MG63 (cell line): ENCODE results near the gene RASSF7. TPM values are rescaled to one million over a fixed set of nuclear protein-coding genes. Genes with fewer than 3 reads are reported as not detected.
A peak's percentile ranks its signal among the peaks of the same experiment; 100 is the strongest.
"Not testable (repeated sequence)": the region's sequence is repeated elsewhere in the genome, so short reads cannot be mapped to it uniquely, and the experiment has no call there.

Source experiments
- DNase-seq: peaks from one replicate; pipeline ENCODE4 v3.0.0-alpha.2; 2020
- H3K27me3 ChIP-seq: fragments of 250-450 bp; sonication (Bioruptor Pico); 2 replicates; pipeline ENCODE4 v1.5.1; 2020; ENCODE audit warnings: mild to moderate bottlenecking, moderate library complexity
- H3K36me3 ChIP-seq: fragments of 250-450 bp; sonication (Bioruptor Pico); 2 replicates; pipeline ENCODE4 v1.5.1; 2020; ENCODE audit warnings: mild to moderate bottlenecking, moderate library complexity
- H3K4me3 ChIP-seq: fragments of 250-450 bp; sonication (Bioruptor Pico); 2 replicates; pipeline ENCODE4 v1.5.1; 2020; ENCODE audit warnings: mild to moderate bottlenecking, moderate library complexity
- H3K9me3 ChIP-seq: fragments of 250-450 bp; sonication (Bioruptor Pico); 2 replicates; pipeline ENCODE4 v1.5.1; 2020; ENCODE audit warnings: mild to moderate bottlenecking, moderate library complexity
- total RNA-seq: library from RNA; depleted of rRNA; stranded (reverse); fragments of >200 nt; shearing (Covaris generic); gene quantifications from 2 replicates; pipeline ENCODE4 v1.2.3, GENCODE V29; 2014; ENCODE audit warnings: low replicate concordance; rRNA removed

Gene RASSF7, protein sequence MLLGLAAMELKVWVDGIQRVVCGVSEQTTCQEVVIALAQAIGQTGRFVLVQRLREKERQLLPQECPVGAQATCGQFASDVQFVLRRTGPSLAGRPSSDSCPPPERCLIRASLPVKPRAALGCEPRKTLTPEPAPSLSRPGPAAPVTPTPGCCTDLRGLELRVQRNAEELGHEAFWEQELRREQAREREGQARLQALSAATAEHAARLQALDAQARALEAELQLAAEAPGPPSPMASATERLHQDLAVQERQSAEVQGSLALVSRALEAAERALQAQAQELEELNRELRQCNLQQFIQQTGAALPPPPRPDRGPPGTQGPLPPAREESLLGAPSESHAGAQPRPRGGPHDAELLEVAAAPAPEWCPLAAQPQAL
- 3.0 and 25.8 TPM in 2 replicates for total RNA-seq

DNA sequence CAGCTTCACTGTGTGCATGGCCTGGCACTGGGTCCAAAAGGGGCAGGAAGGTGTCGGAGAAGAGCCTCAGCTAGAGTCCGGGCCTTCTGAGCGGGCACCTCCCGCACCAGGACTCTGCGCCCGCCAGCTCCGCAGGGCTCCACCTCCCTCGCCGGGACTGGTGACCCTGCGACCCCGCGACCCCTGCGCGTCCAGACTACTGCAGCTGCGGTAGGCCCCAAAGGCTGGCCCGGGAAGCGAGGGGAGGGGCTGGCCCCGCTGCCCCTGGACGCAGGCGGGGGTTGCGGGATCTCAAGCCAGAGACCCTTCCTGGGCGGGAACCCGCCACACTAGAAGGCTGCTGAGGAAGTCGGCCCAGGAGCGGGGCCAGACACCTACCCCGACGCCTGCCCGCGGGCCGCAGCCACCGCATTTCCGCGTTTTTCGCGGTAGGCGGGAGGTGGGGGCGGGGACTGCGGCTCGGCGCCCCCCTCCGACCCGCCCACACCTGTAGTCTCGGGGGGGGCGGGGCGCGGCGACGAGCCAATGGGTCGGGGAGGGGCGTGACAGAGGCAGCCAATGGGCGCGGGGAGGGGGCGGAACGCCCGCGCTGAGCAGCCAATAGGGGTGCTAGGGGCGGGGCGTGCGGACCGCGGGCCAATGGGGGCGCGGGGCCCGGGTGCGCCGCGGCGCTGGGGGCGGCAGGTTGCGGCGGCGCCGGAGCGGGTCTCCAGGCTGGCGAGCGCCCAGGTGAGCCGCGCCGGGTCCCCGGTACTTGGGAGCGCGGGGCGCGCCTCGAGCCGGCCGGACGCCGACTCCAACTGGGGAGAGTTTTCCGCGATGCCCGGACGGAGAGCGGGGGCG lies at the start of gene RASSF7, which contains the start of gene LMNTD2:
TSS of gene RASSF7 (plus strand) at position 666 of the 843 bp plus-strand sequence. CDS start 799 bp downstream, outside the sequence.
TSS of gene LMNTD2 (minus strand) at position 434 of the 843 bp plus-strand sequence. CDS start at position 412, 22 bp downstream.
- Histone ChIP-seq H3K4me3 (peak within 1 kb of the TSS; percentile 50), H3K9me3 (no peaks in the 10 kb centered on the region), H3K36me3 (no peaks in the 10 kb centered on the region), H3K27me3 (peaks cover 7% of the 10 kb centered on the region)
- peak; percentile 84 for DNase-seq

DNA sequence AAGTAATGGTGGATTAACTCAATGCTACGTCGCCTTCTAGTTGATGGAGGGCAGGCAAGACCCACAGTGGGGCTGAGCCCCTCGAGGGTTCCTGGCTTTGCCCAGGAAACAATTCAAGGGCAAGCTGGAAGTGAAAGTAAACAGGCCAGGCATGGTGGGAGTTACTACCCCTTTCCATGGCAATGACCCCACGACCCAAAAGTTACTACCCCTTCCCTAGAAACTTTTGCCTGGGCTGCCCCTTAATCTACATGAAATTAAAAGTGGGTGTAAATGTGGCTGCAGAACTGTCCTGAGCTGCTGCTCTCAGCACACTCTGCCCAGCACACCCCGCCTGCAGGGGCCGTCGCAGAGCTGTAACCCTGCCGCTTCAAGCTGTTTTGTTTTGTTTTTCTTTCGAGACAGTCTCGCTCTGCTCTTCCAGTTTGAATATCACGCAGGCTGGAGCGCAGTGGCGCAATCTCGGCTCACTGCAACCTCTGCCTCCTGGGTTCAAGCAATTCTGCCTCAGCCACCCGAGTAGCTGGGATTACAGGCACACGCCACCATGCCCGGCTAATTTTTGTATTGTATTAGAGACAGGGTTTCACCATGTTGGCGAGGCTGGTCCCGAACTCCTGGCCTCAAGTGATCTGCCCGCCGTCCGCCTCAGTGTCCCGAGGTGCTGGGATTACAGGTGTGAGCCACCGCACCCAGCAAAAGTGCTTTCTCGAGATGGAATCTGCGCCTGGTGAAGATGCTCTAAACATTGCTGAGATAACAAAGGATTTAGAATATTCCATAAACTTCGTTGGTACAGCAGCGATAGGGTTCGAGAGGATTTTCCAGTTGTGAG lies 47.8 kb upstream of the RASSF7 start:
- H3K27me3 ChIP-seq = no peaks in the 10 kb centered on the region
- H3K4me3 ChIP-seq = no peak overlapping the region
- DNase-seq = no peak

DNA sequence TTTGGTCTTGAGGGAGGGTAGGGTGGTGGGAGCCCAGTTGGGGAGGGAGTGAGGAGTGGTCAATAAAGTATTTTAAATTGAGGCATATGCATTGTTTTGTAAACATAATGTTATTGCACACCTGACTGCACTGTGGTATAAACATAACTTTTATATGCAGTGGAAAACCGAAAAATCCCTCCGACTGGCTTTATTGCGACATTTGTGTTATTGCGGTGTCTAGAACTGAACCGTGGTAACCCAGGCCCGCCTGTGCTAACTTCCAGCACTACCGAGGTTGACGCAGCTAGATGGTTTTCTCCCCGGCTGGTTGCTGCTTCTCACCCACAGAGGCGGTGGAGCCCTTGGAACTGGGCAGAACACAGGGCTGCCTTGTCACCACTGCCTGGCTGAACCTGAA lies 46.2 kb upstream of the RASSF7 start:
- Histone ChIP-seq H3K4me3 (no peak overlapping the region), H3K36me3 (peaks cover 65% of the 10 kb centered on the region), H3K27me3 (no peaks in the 10 kb centered on the region), H3K9me3 (peaks cover 17% of the 10 kb centered on the region)
- DNase-seq = no peak

More for the DNA sequence above, 47.8 kb upstream of the RASSF7 start:
- Histone ChIP-seq H3K9me3 (peaks cover 17% of the 10 kb centered on the region), H3K36me3 (peaks cover 80% of the 10 kb centered on the region)

DNA sequence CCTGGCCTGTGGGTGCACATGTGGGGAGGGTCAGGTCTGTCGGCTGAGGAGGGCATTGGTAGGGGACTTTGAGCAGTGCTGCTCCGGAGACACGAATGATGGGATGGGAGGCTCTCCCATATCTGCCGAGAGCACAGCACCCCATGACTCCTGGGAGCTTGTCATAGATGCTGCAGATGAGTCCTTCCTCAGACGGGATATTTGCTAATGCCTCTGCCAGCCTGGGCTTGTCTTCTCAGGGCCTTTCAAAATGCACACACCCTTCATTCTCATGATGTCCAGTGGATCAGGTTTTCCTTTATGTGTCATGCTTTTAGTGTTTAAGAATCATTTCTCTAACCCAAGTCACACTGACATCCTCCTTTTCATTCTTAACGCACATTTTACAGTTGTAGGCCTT lies 45.6 kb upstream of the RASSF7 start:
- DNase-seq = no peak
- Histone ChIP-seq H3K36me3 (peaks cover 60% of the 10 kb centered on the region), H3K4me3 (no peak overlapping the region), H3K9me3 (peaks cover 17% of the 10 kb centered on the region), H3K27me3 (no peaks in the 10 kb centered on the region)

DNA sequence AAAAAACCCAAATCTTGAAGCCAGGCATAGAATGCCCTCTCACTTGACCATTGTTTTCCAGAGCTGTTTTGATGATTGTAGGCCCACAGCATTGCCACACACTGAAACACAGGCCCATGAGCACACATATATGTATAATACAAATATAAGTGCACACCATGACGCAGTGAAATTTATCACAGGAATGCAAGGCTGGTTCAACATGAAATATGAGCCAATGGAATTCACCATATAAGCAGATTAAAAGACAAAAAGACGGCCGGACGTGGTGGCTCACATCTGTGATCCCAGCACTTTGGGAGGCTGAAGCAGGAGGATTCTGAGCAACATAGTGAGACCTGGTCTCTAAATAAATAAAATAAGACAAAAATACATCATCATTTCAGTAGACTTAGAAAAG lies 44.4 kb upstream of the RASSF7 start:
- no peaks in the 10 kb centered on the region for H3K27me3 ChIP-seq
- DNase-seq = no peak
- H3K4me3 ChIP-seq = no peak overlapping the region
- H3K9me3 ChIP-seq = peaks cover 17% of the 10 kb centered on the region
- H3K36me3 ChIP-seq = peaks cover 50% of the 10 kb centered on the region

DNA sequence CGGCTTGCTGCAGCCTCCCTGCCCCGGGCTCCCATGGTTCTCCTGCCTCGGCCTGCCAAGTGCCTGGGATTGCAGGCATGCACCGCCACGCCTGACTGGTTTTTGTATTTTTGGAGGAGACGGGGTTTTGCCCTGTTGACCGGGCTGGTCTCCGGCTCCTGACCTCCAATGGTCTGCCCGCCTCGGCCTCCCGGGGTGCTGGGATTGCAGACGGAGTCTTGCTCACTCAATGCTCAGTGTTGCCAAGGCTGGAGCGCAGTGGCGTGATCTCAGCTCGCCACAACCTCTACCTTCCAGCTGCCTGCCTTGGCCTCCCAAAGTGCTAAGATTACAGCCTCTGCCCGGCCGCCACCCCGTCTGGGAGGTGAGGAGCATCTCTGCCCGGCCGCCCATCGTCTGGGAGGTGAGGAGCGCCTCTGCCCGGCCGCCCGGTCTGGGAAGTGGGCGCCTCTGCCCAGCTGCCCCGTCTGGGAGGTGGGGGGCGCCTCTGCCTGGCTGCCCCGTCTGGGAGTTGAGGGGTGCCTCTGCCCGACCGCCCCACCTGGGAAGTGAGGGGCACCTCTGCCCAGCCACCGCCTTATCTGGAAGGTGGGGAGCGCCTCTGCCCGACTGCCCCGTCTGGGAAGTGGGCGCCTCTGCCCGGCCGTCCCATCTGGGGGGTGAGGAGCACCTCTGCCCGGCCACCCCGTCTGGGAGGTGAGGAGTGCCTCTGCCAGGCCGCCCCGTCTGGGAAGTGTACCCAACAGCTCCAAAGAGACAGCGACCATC lies 43.7 kb upstream of the RASSF7 start:
- H3K4me3 ChIP-seq, H3K27me3 ChIP-seq, DNase-seq: not testable (repeated sequence)
- peaks cover 44% of the 10 kb centered on the region for H3K36me3 ChIP-seq
- H3K9me3 ChIP-seq = peaks cover 17% of the 10 kb centered on the region

DNA sequence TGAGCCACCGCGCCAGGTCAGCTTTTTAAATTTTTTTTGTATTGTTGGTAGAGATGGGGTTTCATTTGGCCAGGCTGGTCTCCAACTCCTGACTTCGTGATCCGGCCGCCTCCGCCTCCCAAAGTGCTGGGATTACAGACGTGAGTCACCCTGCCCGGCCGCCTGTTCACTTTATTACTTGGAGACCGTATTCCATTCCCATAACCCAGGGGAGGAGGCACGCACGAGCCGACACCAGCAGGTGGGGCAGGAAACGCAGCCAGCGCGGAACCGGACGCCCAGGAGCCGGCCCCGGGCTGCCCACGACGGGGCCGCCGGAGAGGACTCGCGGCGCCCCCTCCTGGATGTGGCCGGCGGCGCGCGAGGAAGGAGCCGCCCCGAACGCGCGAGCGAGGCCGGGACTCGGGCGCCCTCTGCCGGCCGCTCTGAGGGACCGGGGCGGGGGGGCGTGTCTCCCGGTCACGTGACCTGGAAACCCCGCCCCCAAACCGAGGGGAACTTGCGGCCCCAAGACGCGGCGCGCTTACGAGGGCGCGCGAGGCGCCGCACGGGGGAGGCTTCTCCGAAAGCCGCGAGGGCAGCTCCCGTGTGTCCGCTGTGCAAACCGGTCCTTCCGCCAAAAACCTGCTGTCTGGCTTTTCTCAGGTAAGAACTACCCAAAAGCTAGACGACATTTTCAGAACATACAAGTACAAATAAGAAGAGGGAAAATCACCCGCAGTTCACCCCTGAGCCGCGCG lies 42.1 kb upstream of the RASSF7 start:
- Histone ChIP-seq H3K27me3 (no peaks in the 10 kb centered on the region), H3K9me3 (peaks cover 17% of the 10 kb centered on the region), H3K4me3 (peak overlapping the region; percentile 29), H3K36me3 (peaks cover 30% of the 10 kb centered on the region)
- peak; percentile 99 for DNase-seq

DNA sequence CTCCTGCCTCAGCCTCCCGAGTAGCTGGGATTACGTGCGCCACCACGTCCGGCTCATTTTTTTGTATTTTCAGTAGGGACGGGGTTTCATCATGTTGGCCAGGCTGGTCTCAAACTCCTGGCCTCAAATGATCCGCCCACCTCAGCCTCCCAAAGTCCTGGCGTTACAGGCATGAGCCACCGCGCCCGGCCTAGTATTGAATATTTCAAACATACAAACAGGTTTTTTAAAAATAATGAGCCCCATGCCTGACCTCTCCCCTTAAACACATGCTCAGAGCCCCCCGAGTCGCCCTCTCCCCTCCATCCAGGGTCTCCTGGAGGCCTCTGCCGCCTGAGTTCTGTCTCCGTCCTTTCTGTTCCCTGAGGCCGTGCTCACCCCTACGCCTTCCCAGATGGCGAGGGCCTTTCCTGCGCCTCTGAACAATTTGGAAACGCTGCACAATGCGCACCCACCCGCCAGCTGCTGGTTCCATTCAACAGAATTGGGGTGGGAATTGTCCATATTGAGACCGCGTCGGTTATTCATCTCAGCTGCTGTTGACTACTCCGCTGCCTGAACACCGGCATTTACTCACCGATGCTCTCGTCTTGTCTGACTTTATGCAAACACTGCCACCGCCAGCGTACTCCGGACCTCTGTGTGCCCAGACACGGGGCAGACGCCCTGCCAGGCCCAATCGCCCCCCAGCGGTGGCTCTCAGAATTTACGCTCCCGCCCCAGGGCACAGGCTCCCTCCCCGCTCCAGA lies 40.2 kb upstream of the RASSF7 start:
- peaks cover 12% of the 10 kb centered on the region for H3K9me3 ChIP-seq
- H3K27me3 ChIP-seq = no peaks in the 10 kb centered on the region
- H3K4me3 ChIP-seq = no peak overlapping the region
- no peak for DNase-seq
- H3K36me3 ChIP-seq = peaks cover 10% of the 10 kb centered on the region

DNA sequence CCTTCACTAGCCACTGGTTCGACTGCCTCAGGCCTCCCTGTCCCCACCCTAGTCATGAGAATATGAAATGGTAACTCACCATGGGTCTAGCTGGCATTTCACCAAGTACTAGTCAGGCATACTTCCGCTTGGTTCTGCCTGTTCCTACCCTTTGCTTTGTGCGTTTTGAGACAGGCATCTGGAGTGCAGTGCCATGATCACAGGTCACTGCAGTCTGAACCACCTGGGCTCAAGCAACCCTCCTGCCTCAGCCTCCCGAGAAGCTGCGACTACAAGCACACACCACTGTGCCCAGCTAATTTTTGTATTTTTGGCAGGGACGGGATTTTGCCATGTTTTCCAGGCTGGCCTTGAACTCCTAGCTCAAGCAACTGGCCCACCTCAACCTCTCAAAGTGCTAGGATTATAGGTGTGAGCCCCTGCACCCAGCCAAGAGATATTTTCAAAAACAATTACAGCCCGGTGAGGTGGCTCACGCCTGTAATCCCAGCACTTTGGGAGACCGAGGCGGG lies 39.5 kb upstream of the RASSF7 start:
- DNase-seq = no peak
- Histone ChIP-seq H3K9me3 (peaks cover 8% of the 10 kb centered on the region; the same call in 1 of the 2 replicates), H3K4me3 (no peak overlapping the region)

DNA sequence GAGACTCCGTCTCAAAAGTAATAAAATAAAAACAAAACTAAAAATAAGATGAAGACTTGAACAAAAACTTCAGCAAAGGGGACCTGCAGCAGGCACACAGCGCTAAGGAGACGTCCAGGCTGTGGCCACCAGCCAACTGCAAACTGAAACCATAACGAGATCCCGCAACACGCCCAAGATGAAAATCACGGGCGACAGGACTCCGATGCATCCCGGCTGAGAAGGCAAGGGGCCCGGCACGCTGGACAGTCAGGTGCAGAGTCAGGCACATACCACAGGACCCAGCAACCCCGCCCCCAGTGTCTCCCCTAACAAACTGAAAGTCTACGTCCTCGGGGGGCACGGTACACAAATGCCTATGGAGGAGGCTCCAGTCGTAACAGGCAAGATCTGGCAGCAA lies 34.6 kb upstream of the RASSF7 start:
- H3K36me3 ChIP-seq = no peaks in the 10 kb centered on the region; the same call in 1 of the 2 replicates
- peak; percentile 23 for DNase-seq
- peak overlapping the region; percentile 43 for H3K4me3 ChIP-seq

More for the DNA sequence above, 39.5 kb upstream of the RASSF7 start:
- peaks cover 6% of the 10 kb centered on the region; the same call in 1 of the 2 replicates for H3K36me3 ChIP-seq
- H3K27me3 ChIP-seq = no peaks in the 10 kb centered on the region

DNA sequence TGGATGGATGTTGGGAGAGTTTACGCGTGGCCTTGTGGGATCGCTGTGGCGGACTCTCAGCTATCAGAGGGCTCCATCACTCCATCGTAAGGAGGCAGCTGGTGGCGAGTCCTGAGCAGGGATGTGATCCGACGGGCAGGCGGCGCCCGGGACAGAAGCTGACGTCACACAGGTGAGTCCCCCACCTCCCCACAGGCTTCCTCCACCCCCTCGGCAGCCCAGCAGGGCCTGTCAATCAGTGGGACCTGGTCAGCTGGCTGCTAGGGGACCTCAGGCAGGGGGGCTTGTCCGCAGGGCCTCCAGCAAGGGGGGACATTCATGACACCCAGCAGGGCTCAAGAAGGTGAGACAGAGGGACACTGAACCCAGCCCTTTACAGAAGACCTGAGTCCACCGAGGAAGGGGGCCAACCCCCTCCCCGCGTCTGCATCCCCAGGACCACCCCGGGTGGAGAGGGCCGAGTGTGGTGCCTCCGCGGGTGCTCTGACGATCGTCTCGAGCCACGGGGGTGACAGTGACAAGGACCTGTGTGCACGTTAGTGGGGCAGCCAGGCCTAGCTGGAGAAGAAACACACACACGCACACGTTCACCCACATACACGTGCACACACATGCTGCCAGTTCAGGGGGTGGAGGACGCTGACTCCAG lies 32.5 kb upstream of the RASSF7 start:
- Histone ChIP-seq H3K27me3 (no peaks in the 10 kb centered on the region), H3K4me3 (no peak overlapping the region), H3K9me3 (no peaks in the 10 kb centered on the region), H3K36me3 (peaks cover 20% of the 10 kb centered on the region)
- no peak for DNase-seq

More for the DNA sequence above, 34.6 kb upstream of the RASSF7 start:
- H3K9me3 ChIP-seq = no peaks in the 10 kb centered on the region
- no peaks in the 10 kb centered on the region for H3K27me3 ChIP-seq

DNA sequence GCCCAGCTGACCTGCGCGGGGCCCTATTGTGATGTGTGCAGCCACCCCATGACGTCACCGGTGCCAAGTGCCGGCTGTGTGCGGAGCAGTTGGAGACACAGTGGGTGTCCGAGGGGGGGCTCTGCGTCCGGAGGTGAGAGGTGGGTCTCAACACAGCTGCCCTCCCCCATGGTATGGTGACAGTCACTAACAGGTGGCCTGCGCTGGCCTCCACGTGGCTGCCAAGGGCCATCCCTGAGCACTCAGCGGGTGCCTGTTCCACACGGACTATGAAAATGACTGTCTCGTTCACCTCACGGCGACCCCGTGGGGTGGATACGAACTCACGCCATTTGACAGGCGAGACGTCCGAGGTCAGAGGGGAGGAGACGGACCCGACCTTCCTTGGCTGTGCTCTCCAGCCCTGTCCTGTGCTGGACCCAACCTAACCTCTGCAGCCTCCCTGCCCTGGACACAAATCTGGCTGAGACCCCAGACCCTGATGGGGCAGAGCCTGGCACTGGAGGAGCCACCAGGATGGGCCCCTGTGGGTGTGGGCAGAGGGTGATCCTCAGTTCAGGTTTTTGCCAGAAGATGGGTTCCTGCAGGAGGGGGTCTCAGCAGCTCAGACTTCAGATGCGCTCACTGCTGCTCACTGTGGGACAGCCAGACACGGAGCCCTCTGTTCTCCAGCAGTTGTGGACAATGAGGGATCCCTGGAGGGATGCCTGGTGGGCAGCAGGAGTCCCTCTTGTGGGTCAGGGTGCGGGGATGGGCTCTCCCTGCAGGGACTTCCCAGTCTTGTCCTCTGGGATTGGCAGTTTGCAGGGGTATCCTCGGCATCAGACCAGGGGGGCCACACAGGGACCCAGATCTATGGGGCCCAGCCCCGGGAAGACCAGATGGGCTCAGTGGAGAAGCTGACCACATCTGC lies 31.7 kb upstream of the RASSF7 start:
- H3K36me3 ChIP-seq = peaks cover 28% of the 10 kb centered on the region
- H3K27me3 ChIP-seq = no peaks in the 10 kb centered on the region
- H3K4me3 ChIP-seq = no peak overlapping the region
- H3K9me3 ChIP-seq = no peaks in the 10 kb centered on the region
- DNase-seq = no peak
